ENCODE data around the gene EHMT2. TPM values are rescaled to one million over a fixed set of nuclear protein-coding genes. Genes with fewer than 3 reads are reported as not detected.

EHMT2 gene
- total and polyA plus RNA-seq, 2 of the 13 experiments (the other 11 are each of a cell fraction or from before 2014, with no cell fraction given), result 55.2 to 69.2 TPM

DNA sequence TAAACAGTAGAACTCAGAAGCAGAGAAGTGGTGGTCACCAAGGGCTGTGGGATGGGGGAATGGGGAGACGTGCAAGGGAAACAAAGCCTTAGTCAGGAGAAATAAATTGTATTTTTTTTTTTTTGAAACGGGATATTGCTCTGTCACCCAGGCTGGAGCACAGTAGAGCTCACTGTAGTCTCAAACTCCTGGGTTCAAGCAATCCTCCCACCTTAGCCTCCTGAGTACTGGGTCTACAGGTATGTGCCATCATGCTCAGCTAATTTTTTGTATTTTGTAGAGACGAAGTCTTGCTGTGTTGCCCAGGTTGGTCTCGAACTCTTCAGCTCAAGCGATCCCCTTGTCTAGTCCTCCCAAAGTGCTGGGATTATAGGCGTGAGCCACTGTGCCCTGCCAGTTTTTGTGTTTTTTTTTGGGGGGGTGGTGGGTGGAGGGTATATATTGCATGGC is 66.6 kb downstream of the EHMT2 start:
- CTCF ChIA-PET (ENCODE audit: low intra/inter-chr PET ratio, low total read pairs), result interaction anchor here (1.2 to 2.2 kb wide), 3 partner anchors 33 to 58 kb away, joined by 3 to 16 read pairs (median 10); no protein-coding TSS in a partner anchor
- in situ Hi-C loops (cut with HindIII; ENCODE audit: extremely low pct_ligation_motif_present, low pct_unique_long_range_greater_than_20kb) (loop anchor here (5.0 kb wide), 1 partner anchor 59 kb away; no protein-coding TSS in a partner anchor), intact Hi-C loops (cut with micrococcal nuclease; ENCODE audit: unreplicated experiment) (loop anchor here (1.0 to 10.0 kb wide), 6 partner anchors 36 to 164 kb away; partner anchors contain the start of genes CSNK2B, EHMT2, LY6G5B and NELFE)
- ATAC-seq (no peak), FAIRE-seq (no peak), DNase-seq (ENCODE audit: low spot score) (no peak)
- POLR2A ChIA-PET, result interaction anchor here (0.7 to 15.7 kb wide), 28 partner anchors 8 to 187 kb away, joined by 3 to 264 read pairs (median 6); partner anchors contain the start of genes BAG6, CFB, CLIC1 and DDAH2
- no peaks in the 10 kb centered on the region for H3K9me3 ChIP-seq (ENCODE audit: low read length)
- peaks cover 6% of the 10 kb centered on the region for H4K20me1 ChIP-seq (ENCODE audit: insufficient read depth, low read length)
- peak overlapping the region; percentile 81 for H3K9ac ChIP-seq (ENCODE audit: insufficient read depth, low read depth, low read length)
- H2AFZ ChIP-seq (ENCODE audit: low read length), result no peak overlapping the region
- H3K36me3 ChIP-seq (replicated peaks in 1 of 2; ENCODE audit: control insufficient read depth in 1 of 2, insufficient read depth in 2 of 2, low read length in 2 of 2), result no peaks in the 10 kb centered on the region
- H3K27me3 ChIP-seq (ENCODE audit: control insufficient read depth in 1 of 2, insufficient read depth in 2 of 2, low read length in 2 of 2), result peaks cover 0 to 2% of the 10 kb centered on the region in 2 experiments; a peak in 1 of 5 replicates
- peak overlapping the region; percentile 80 to 99 (median 97) for H3K4me3 ChIP-seq (replicated peaks in 1 of 3; ENCODE audit: insufficient read depth in 1 of 3, low read depth in 2 of 3, low read length in 3 of 3)
- BruUV-seq (replicated peaks), result no TSS peak
- WGBS (ENCODE audit: low lambda C conversion rate), result 36% methylated on average over 6 of the region's 6 CpGs
- peak overlapping the region; percentile 68 for H3K27ac ChIP-seq (ENCODE audit: extremely low read length, insufficient read depth, low read length)
- H3K79me2 ChIP-seq (ENCODE audit: insufficient read depth, low read length), result peaks cover 47% of the 10 kb centered on the region
- peaks cover 34% of the 10 kb centered on the region for H3K4me1 ChIP-seq (ENCODE audit: insufficient read depth, low read length)
- peak overlapping the region; percentile 94 for H3K4me2 ChIP-seq (ENCODE audit: low read depth, low read length)
- TF ChIP-seq ZNF430 (CRISPR knock-in tag; IDR thresholded peaks at IDR 0.05), result 0 out of 2 replicates have a peak, but pooled peaks have one; percentile 44
- peak; percentile 24 for TF ChIP-seq AGO1 (IDR thresholded peaks at IDR 0.05; ENCODE audit: low read depth, low read length, poor library complexity, severe bottlenecking)
- 0 out of 2 replicates have a peak, but pooled peaks have one; percentile 37 for TF ChIP-seq ZNF296 (CRISPR knock-in tag; conservative IDR thresholded peaks at IDR 0.05)
- peak; percentile 49; the same call in 1 of the 2 replicates for TF ChIP-seq DNMT3B (CRISPR knock-in tag; conservative IDR thresholded peaks at IDR 0.05)
- no peak for TF ChIP-seq SMARCC2 (IDR thresholded peaks at IDR 0.05)
- no peak for TF ChIP-seq CBX2 (IDR thresholded peaks at IDR 0.05; ENCODE audit: low read depth, low read length)
- no peak for TF ChIP-seq CBX2 (CRISPR knock-in tag; IDR thresholded peaks at IDR 0.05; ENCODE audit: low read depth)
- TF ChIP-seq NFIC (IDR thresholded peaks at IDR 0.05; ENCODE audit: low read length), result no peak
- 0 out of 2 replicates have a peak, but pooled peaks have one; percentile 31 for TF ChIP-seq NKX3-1 (CRISPR knock-in tag; IDR thresholded peaks at IDR 0.05)
- no peak for TF ChIP-seq KLF15 (CRISPR knock-in tag; IDR thresholded peaks at IDR 0.05; ENCODE audit: borderline replicate concordance)
- 0 out of 2 replicates have a peak, but pooled peaks have one; percentile 20 for TF ChIP-seq POLR2G (IDR thresholded peaks at IDR 0.05; ENCODE audit: low read depth, low read length)
- 0 out of 2 replicates have a peak, but pooled peaks have one; percentile 3 for TF ChIP-seq GFI1 (CRISPR knock-in tag; IDR thresholded peaks at IDR 0.05; ENCODE audit: borderline replicate concordance)
- TF ChIP-seq, protein P1, sequence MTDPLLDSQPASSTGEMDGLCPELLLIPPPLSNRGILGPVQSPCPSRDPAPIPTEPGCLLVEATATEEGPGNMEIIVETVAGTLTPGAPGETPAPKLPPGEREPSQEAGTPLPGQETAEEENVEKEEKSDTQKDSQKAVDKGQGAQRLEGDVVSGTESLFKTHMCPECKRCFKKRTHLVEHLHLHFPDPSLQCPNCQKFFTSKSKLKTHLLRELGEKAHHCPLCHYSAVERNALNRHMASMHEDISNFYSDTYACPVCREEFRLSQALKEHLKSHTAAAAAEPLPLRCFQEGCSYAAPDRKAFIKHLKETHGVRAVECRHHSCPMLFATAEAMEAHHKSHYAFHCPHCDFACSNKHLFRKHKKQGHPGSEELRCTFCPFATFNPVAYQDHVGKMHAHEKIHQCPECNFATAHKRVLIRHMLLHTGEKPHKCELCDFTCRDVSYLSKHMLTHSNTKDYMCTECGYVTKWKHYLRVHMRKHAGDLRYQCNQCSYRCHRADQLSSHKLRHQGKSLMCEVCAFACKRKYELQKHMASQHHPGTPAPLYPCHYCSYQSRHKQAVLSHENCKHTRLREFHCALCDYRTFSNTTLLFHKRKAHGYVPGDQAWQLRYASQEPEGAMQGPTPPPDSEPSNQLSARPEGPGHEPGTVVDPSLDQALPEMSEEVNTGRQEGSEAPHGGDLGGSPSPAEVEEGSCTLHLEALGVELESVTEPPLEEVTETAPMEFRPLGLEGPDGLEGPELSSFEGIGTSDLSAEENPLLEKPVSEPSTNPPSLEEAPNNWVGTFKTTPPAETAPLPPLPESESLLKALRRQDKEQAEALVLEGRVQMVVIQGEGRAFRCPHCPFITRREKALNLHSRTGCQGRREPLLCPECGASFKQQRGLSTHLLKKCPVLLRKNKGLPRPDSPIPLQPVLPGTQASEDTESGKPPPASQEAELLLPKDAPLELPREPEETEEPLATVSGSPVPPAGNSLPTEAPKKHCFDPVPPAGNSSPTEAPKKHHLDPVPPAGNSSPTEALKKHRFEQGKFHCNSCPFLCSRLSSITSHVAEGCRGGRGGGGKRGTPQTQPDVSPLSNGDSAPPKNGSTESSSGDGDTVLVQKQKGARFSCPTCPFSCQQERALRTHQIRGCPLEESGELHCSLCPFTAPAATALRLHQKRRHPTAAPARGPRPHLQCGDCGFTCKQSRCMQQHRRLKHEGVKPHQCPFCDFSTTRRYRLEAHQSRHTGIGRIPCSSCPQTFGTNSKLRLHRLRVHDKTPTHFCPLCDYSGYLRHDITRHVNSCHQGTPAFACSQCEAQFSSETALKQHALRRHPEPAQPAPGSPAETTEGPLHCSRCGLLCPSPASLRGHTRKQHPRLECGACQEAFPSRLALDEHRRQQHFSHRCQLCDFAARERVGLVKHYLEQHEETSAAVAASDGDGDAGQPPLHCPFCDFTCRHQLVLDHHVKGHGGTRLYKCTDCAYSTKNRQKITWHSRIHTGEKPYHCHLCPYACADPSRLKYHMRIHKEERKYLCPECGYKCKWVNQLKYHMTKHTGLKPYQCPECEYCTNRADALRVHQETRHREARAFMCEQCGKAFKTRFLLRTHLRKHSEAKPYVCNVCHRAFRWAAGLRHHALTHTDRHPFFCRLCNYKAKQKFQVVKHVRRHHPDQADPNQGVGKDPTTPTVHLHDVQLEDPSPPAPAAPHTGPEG (CRISPR knock-in tag; IDR thresholded peaks at IDR 0.05), result 0 out of 2 replicates have a peak, but pooled peaks have one; percentile 27
- TF ChIP-seq ZNF263 (CRISPR knock-in tag; IDR thresholded peaks at IDR 0.05), result peak; percentile 61; the same call in 1 of the 2 replicates
- TF ChIP-seq TGIF2 (CRISPR knock-in tag; IDR thresholded peaks at IDR 0.05), result 0 out of 2 replicates have a peak, but pooled peaks have one; percentile 32
- TF ChIP-seq SPEN (CRISPR knock-in tag; IDR thresholded peaks at IDR 0.05; ENCODE audit: low read depth), result 0 out of 2 replicates have a peak, but pooled peaks have one; percentile 10
- no peak for TF ChIP-seq ZNF670 (CRISPR knock-in tag; IDR thresholded peaks at IDR 0.05; ENCODE audit: borderline replicate concordance)
- no peak for TF ChIP-seq KDM3A (CRISPR knock-in tag; IDR thresholded peaks at IDR 0.05; ENCODE audit: low read depth)

Data from HepG2 (cell line).